ENCODE data around the gene TUBGCP4. TPM values are rescaled to one million over a fixed set of nuclear protein-coding genes. Genes with fewer than 3 reads are reported as not detected.

TUBGCP4 gene
- total RNA-seq, 1 experiment from 2014 or later = 31.4 TPM

DNA sequence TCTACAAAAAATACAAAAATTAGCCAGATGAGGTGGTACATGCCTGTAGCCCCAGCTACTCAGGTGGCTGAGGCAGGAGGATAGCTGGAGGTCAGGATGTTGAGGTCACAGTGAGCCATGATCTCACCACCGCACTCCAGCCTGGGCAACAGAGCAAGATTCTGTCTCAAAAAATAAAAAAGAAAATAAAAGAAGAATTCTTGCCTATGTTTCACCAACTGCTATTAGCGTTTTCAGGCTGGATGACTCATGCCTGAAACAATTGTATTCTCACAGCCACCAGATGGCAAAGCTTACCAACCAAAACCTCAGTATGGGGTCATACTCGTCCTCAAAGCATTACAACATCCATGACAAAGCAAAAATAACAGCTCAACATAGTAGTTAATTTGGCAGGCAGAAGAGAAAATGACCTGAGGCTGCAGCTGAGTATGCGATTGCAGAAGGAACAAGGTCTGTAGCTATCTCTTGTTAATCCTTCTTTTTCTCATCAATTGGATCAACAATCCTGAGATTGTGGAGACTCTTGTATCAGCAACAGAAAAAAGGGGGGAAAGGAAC is 69.9 kb downstream of the TUBGCP4 start:
- peak; percentile 97 for DNase-seq (ENCODE audit: unreplicated experiment)
- H3K4me3 Mint-ChIP-seq (ENCODE audit: unreplicated experiment) = no peak overlapping the region
- TF ChIP-seq, protein P1, sequence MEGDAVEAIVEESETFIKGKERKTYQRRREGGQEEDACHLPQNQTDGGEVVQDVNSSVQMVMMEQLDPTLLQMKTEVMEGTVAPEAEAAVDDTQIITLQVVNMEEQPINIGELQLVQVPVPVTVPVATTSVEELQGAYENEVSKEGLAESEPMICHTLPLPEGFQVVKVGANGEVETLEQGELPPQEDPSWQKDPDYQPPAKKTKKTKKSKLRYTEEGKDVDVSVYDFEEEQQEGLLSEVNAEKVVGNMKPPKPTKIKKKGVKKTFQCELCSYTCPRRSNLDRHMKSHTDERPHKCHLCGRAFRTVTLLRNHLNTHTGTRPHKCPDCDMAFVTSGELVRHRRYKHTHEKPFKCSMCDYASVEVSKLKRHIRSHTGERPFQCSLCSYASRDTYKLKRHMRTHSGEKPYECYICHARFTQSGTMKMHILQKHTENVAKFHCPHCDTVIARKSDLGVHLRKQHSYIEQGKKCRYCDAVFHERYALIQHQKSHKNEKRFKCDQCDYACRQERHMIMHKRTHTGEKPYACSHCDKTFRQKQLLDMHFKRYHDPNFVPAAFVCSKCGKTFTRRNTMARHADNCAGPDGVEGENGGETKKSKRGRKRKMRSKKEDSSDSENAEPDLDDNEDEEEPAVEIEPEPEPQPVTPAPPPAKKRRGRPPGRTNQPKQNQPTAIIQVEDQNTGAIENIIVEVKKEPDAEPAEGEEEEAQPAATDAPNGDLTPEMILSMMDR (IDR thresholded peaks at IDR 0.05; ENCODE audit: unreplicated experiment) = peak; percentile 61
- H3K36me3 Mint-ChIP-seq (ENCODE audit: insufficient read depth, unreplicated experiment) = peaks cover 46% of the 10 kb centered on the region
- H3K27ac Mint-ChIP-seq (ENCODE audit: low read depth, unreplicated experiment) = no peak overlapping the region
- ChIA-PET POLR2A (interaction anchor here (0.7 to 2.4 kb wide), 16 partner anchors 8 to 1938 kb away, joined by 3 to 11 read pairs (median 5); partner anchors contain the start of genes ELL3, HYPK, MFAP1 and SERF2), CTCF (interaction anchor here (0.5 to 5.4 kb wide), 16 partner anchors 9 to 629 kb away, joined by 3 to 46 read pairs (median 4); partner anchors contain the start of gene HYPK)
- intact Hi-C loops (cut with micrococcal nuclease) = loop anchor here (1.0 kb wide), 2 partner anchors 74 to 336 kb away; no protein-coding TSS in a partner anchor
- no peaks in the 10 kb centered on the region for H3K27me3 Mint-ChIP-seq (ENCODE audit: insufficient read depth, unreplicated experiment)
- H3K9me3 Mint-ChIP-seq (ENCODE audit: unreplicated experiment) = no peaks in the 10 kb centered on the region
- H3K4me1 Mint-ChIP-seq (ENCODE audit: insufficient read depth, unreplicated experiment) = peaks cover 6% of the 10 kb centered on the region
- BruUV-seq (replicated peaks) = no TSS peak

DNA sequence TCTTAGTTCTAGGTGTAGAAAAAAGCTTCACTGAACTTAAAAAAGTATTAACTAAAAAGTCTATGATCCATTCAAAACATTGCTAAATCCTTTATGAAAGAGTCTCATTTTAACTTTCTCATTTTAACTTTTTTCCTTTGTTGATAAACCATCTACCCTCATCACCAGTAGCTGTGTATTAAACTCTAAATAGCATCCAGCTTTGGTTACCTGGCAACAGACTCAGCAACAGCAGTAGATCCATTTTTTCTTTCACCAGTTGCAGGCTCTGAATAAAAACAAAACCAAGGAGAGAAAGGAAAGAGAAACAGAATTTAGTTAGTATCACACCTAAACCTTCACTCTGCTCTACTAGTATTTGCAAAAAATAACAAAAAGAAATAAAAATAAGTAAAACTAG is 70.4 kb downstream of the TUBGCP4 start:
- H3K4me3 Mint-ChIP-seq (ENCODE audit: unreplicated experiment) = no peak overlapping the region
- no TSS peak for BruUV-seq (replicated peaks)
- H3K36me3 Mint-ChIP-seq (ENCODE audit: insufficient read depth, unreplicated experiment) = peaks cover 44% of the 10 kb centered on the region
- ChIA-PET POLR2A (interaction anchor here (0.7 to 2.4 kb wide), 14 partner anchors 8 to 1938 kb away, joined by 3 to 11 read pairs (median 5); partner anchors contain the start of genes ELL3, HYPK, SERF2 and TP53BP1), CTCF (interaction anchor here (0.5 to 5.4 kb wide), 12 partner anchors 8 to 629 kb away, joined by 3 to 46 read pairs (median 4); no protein-coding TSS in a partner anchor)
- H3K4me1 Mint-ChIP-seq (ENCODE audit: insufficient read depth, unreplicated experiment) = peaks cover 6% of the 10 kb centered on the region
- peak; percentile 17 for DNase-seq (ENCODE audit: unreplicated experiment)
- H3K27me3 Mint-ChIP-seq (ENCODE audit: insufficient read depth, unreplicated experiment) = no peaks in the 10 kb centered on the region
- H3K9me3 Mint-ChIP-seq (ENCODE audit: unreplicated experiment) = no peaks in the 10 kb centered on the region
- TF ChIP-seq, protein P1 (IDR thresholded peaks at IDR 0.05; ENCODE audit: unreplicated experiment) = no peak
- intact Hi-C loops (cut with micrococcal nuclease) = loop anchor here (1.0 kb wide), 2 partner anchors 73 to 336 kb away; no protein-coding TSS in a partner anchor
- H3K27ac Mint-ChIP-seq (ENCODE audit: low read depth, unreplicated experiment) = no peak overlapping the region

DNA sequence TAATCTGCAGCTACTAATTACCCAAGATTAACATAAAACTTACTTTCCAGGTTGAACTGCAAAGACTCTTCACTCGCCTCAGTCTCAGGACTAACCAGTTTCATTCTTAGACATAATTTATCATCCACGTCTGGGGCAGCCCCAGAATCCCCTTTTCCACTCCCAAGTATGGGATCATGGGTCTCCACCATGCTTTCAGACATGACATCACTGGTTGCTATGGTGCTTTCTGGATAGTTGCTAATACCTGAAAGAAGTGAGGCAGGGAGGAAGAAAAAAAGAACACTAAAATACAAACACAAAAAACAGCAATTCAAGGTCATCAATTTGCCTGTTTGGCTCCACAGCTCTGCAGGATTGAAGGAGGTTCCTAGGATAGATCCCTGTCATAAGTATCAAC is 75.4 kb downstream of the TUBGCP4 start:
- peaks cover 31% of the 10 kb centered on the region for H3K36me3 Mint-ChIP-seq (ENCODE audit: insufficient read depth, unreplicated experiment)
- no peak overlapping the region for H3K27ac Mint-ChIP-seq (ENCODE audit: low read depth, unreplicated experiment)
- no peaks in the 10 kb centered on the region for H3K9me3 Mint-ChIP-seq (ENCODE audit: unreplicated experiment)
- ChIA-PET CTCF (interaction anchor here (0.9 kb wide), 1 partner anchor 69 kb away, joined by 3 read pairs; no protein-coding TSS in a partner anchor), POLR2A (interaction anchor here (0.6 to 1.1 kb wide), 2 partner anchors 15 to 47 kb away, joined by 3 read pairs; partner anchors contain the start of gene TP53BP1)
- no peak for DNase-seq (ENCODE audit: unreplicated experiment)
- BruUV-seq (replicated peaks) = no TSS peak
- intact Hi-C loops (cut with micrococcal nuclease) = no loop called here
- TF ChIP-seq, protein P1 (IDR thresholded peaks at IDR 0.05; ENCODE audit: unreplicated experiment) = no peak
- no peaks in the 10 kb centered on the region for H3K27me3 Mint-ChIP-seq (ENCODE audit: insufficient read depth, unreplicated experiment)
- H3K4me1 Mint-ChIP-seq (ENCODE audit: insufficient read depth, unreplicated experiment) = peaks cover 1% of the 10 kb centered on the region
- no peak overlapping the region for H3K4me3 Mint-ChIP-seq (ENCODE audit: unreplicated experiment)

DNA sequence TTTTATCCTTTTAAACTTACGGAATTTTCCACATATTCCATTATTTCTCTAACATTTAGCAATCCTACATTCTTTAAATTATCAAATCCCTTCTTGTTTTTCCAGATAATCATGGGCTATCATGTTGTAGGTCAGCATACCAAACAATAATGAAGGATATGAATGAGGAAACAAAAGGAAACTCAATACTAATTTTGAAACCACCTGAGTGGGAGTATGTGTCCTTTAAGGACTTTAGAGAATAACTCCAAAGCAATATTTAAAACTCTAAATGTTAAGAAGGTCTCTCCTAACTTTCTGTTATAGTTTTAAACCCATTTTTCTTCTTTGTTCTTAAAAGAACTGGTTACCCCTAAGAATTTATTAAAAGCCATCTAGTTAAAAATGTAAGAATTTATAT is 79.1 kb downstream of the TUBGCP4 start:
- intact Hi-C loops (cut with micrococcal nuclease) = no loop called here

More for the DNA sequence above, 79.1 kb downstream of the TUBGCP4 start:
- no peak for DNase-seq (ENCODE audit: unreplicated experiment)
- Mint-ChIP-seq H3K4me3 (ENCODE audit: unreplicated experiment) (no peak overlapping the region), H3K9me3 (ENCODE audit: unreplicated experiment) (no peaks in the 10 kb centered on the region), H3K27ac (ENCODE audit: low read depth, unreplicated experiment) (no peak overlapping the region), H3K4me1 (ENCODE audit: insufficient read depth, unreplicated experiment) (no peaks in the 10 kb centered on the region), H3K27me3 (ENCODE audit: insufficient read depth, unreplicated experiment) (no peaks in the 10 kb centered on the region), H3K36me3 (ENCODE audit: insufficient read depth, unreplicated experiment) (peaks cover 28% of the 10 kb centered on the region)
- no TSS peak for BruUV-seq (replicated peaks)
- ChIA-PET CTCF (interaction anchor here (0.6 to 1.5 kb wide), 4 partner anchors 9 to 362 kb away, joined by 3 to 4 read pairs (median 3); no protein-coding TSS in a partner anchor), POLR2A (no interaction called here)
- TF ChIP-seq, protein P1 (IDR thresholded peaks at IDR 0.05; ENCODE audit: unreplicated experiment) = no peak

Other genes with a start within 250 kb of the TUBGCP4 start
- gene TMEM62, start 237.5 kb upstream of the TUBGCP4 start, total RNA-seq (2022) = 16.3 and 16.9 TPM in 2 replicates
- 45.5 and 50.4 TPM in 2 replicates for gene CCNDBP1, start 185.7 kb upstream of the TUBGCP4 start, total RNA-seq (2022)
- gene EPB42, start 150.1 kb upstream of the TUBGCP4 start, total RNA-seq (2022) = not detected in 2 replicates
- 0.12 TPM in 1 of 2 replicates, not detected in the other for gene TGM5, start 104.2 kb upstream of the TUBGCP4 start, total RNA-seq (2022)
- gene TGM7, start 68.8 kb upstream of the TUBGCP4 start, total RNA-seq (2022) = not detected in 2 replicates
- 8.7 and 9.8 TPM in 2 replicates for gene LCMT2, start 40.5 kb upstream of the TUBGCP4 start, total RNA-seq (2022)
- 38.7 and 38.9 TPM in 2 replicates for gene ZSCAN29, start 58 bp upstream of the TUBGCP4 start, total RNA-seq (2022)
- gene TP53BP1, start 122.1 kb downstream of the TUBGCP4 start, total RNA-seq (2022) = 38.8 and 53.5 TPM in 2 replicates
- gene MAP1A, start 146.5 kb downstream of the TUBGCP4 start, total RNA-seq (2022) = 0.09 and 0.17 TPM in 2 replicates
- gene PPIP5K1, start 219.1 kb downstream of the TUBGCP4 start, total RNA-seq (2022) = 56.8 and 64.0 TPM in 2 replicates
- 10.8 and 19.0 TPM in 2 replicates for gene CKMT1B, start 222.9 kb downstream of the TUBGCP4 start, total RNA-seq (2022)
- 0.98 and 1.0 TPM in 2 replicates for gene STRC, start 247.7 kb downstream of the TUBGCP4 start, total RNA-seq (2022)

Measured in MCF 10A (cell line).